Measurements from ENCODE around the gene GFI1. TPM values are rescaled to one million over a fixed set of nuclear protein-coding genes. Genes with fewer than 3 reads are reported as not detected.

Gene GFI1
- total RNA-seq, 4 donors from 2014 or later, result 0.27 to 0.91 (median 0.36) TPM; not detected in 1

DNA sequence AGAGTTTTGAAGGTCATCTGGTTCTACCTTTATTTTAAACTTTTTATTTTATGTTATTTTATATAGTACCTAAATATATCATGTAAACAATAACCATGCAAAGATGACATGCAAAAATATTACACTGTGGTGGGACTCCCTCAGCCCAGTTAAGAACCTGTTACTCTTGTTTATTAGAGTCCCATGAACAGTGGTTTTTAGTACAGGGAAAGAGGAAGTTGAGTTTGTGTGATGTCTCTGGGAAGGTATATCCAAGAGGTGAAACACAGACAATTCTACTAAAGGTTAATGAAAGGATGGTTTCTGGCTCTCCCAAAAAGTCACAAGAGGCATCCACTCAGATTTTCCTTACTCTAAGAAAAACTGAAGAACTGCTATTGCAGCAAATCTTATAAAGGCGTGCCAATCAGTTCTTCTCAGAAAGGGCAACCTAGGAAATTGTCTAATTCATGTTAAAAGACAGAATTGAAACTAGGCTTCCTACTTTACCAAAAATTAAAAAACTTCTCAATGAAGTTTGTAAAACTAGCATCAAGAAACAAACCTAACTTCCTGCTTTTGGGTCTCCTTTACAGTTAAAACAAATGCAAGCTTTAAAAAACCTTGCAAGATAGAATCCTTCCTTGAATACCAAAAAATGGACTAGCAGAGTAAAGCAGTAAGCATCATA, 19.9 kb downstream of the GFI1 start:
- no peak for TF ChIP-seq POLR2A (IDR thresholded peaks at IDR 0.05)
- TF ChIP-seq, protein P1, sequence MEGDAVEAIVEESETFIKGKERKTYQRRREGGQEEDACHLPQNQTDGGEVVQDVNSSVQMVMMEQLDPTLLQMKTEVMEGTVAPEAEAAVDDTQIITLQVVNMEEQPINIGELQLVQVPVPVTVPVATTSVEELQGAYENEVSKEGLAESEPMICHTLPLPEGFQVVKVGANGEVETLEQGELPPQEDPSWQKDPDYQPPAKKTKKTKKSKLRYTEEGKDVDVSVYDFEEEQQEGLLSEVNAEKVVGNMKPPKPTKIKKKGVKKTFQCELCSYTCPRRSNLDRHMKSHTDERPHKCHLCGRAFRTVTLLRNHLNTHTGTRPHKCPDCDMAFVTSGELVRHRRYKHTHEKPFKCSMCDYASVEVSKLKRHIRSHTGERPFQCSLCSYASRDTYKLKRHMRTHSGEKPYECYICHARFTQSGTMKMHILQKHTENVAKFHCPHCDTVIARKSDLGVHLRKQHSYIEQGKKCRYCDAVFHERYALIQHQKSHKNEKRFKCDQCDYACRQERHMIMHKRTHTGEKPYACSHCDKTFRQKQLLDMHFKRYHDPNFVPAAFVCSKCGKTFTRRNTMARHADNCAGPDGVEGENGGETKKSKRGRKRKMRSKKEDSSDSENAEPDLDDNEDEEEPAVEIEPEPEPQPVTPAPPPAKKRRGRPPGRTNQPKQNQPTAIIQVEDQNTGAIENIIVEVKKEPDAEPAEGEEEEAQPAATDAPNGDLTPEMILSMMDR (IDR thresholded peaks at IDR 0.05), result no peak
- no peak overlapping the region for H3K4me3 ChIP-seq (ENCODE audit: low read depth, poor library complexity, severe bottlenecking)
- no peak for DNase-seq (ENCODE audit: low spot score in 2 of 2)
- WGBS, 2 donors, result 81 to 87% methylated on average over 1 of the region's 1 CpG
- intact Hi-C loops (cut with DNase I; ENCODE audit: low total_unique reads), result no loop called here

DNA sequence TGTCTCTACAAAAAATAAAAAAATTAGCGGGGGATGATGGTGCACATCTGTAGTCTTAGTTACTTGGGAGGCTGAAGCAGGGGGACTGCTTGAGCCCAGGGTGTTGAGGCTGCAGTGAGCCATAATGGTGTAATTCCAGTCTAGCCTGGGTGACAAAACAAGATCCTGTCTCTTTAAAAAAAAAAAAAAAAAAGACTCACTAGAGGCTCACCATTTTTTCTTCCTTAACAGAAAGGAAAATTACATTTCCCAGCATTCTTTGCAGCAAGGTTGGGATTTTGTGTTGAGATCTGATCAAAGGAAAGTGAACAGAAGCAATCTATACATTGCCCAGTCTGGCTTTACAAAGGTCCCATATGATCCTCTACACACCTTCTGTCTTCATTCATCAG, 21.5 kb downstream of the GFI1 start:
- no peak overlapping the region for H3K4me3 ChIP-seq (ENCODE audit: low read depth, poor library complexity, severe bottlenecking)
- WGBS, 2 donors, result 92 to 96% methylated on average over 1 of the region's 1 CpG
- intact Hi-C loops (cut with DNase I; ENCODE audit: low total_unique reads), result no loop called here
- no peak for DNase-seq (ENCODE audit: low spot score in 2 of 2)
- TF ChIP-seq, protein P1 (IDR thresholded peaks at IDR 0.05), result no peak

DNA sequence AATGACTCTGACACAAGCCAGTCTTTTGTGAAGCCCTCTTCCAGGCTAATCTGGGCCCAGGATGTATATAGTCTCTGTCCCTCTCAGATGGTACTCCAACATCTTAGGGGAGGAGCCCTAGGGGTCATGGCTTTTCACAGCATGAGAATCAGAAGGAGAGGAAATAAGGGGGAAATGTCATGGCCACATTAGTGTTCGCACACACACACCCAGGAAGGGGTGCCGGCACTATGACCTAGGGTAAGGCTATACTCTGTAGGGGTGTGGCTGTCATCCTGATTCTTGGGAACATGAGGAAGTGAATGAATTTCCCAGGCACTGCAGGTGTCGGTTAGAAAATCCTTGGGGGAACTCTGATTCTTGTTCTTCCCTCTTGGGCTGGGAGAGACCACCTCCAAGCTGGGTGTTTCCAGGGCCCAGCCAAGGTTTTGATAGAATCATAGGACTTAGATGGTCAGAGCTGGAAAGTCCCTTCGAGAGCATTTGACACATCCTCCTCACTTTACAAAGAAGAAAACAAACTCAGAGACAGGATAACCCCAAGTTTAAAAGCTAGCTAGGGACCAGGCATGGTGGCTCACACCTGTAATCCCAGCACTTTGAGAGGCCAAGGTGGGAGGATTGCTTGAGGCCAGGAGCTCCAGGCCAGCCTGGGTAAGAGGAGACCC, 22.0 kb downstream of the GFI1 start:
- H3K4me3 ChIP-seq (ENCODE audit: low read depth, poor library complexity, severe bottlenecking), result no peak overlapping the region
- TF ChIP-seq, protein P1 (IDR thresholded peaks at IDR 0.05), result no peak
- TF ChIP-seq POLR2A (IDR thresholded peaks at IDR 0.05), result no peak
- 83 to 88% methylated on average over 4 of the region's 4 CpGs for WGBS, 2 donors
- DNase-seq (ENCODE audit: low spot score in 2 of 2), result no peak
- intact Hi-C loops (cut with DNase I; ENCODE audit: low total_unique reads), result no loop called here

DNA sequence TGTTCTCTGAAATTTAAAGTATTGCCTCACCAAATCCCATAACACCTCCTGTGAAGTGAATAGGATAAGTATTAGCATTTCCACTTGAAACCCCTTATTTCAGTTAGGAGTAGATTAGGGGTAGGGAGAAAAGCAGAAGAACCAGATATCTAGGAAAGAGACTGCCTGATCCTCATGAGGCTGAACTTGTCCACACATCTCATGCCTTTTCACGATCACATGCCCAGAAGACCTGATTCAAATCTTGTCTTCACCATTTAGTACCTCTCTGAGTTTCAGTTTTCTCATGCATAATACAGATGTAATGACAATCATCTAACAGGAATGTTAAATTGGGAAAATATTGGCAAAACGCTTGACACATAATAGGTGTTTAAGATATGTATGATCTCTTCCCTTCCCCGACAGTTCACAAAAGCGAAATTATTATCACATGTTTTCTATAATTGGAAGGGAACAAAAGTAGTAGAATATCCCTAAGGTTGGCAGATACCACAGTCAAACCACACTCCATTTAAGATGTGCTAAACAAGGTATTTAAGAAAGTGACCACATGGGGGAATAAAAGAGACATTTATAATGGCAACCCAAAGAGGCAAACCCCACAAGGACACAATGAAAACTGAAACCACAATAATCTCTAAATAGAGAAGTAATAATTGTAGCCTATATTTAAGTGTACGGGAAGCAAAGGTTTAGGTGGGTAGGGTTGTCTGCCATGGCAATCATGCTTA, 25.2 kb downstream of the GFI1 start:
- no peak for DNase-seq (ENCODE audit: low spot score in 2 of 2)
- intact Hi-C loops (cut with DNase I; ENCODE audit: low total_unique reads), result no loop called here
- TF ChIP-seq, protein P1 (IDR thresholded peaks at IDR 0.05), result no peak
- no peak for TF ChIP-seq POLR2A (IDR thresholded peaks at IDR 0.05)
- H3K4me3 ChIP-seq (ENCODE audit: low read depth, poor library complexity, severe bottlenecking), result no peak overlapping the region
- 80% methylated on average over 5 of the region's 5 CpGs for WGBS, 2 donors

DNA sequence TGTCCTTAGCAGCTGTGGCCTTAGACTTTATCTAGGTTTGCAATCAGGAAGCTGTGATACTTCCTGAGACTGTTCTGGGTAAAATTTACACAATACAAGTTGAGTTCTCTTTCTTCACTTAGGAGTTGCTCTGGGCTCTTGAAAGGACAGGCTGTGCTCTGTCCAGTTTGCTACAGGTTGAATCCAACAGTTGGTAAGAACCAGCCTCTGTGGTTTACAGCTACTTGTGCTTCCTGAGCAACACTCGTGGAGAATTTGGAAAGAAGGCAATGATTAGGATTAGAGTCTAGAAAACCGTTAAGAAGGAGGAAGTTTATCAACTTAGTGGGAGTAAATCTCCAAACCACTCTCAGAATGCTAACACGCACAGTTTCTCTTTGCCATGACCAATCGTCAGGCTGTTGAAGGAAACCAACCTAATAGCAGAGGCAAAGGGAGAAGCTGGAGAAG, 26.8 kb downstream of the GFI1 start:
- TF ChIP-seq, protein P1 (IDR thresholded peaks at IDR 0.05), result no peak
- TF ChIP-seq POLR2A (IDR thresholded peaks at IDR 0.05), result no peak
- intact Hi-C loops (cut with DNase I; ENCODE audit: low total_unique reads), result no loop called here
- no peak overlapping the region for H3K4me3 ChIP-seq (ENCODE audit: low read depth, poor library complexity, severe bottlenecking)
- WGBS, 2 donors, result 73 to 77% methylated on average over 4 of the region's 4 CpGs
- DNase-seq (ENCODE audit: low spot score in 2 of 2), result no peak

Measured in lower leg skin (tissue), 4 donors.